Measurements from ENCODE around the gene RGS9. TPM values are rescaled to one million over a fixed set of nuclear protein-coding genes. Genes with fewer than 3 reads are reported as not detected.

The RGS9 gene
- polyA plus RNA-seq, 2 of the 4 experiments (the other 2 are of a cell fraction), result 6.9 to 14.3 TPM

GRCh38 chr17:65261682-65262636, 124.8 kb downstream of the RGS9 start:
- Histone ChIP-seq H3K27ac (no peak overlapping the region), H3K4me3 (no peak overlapping the region), H3K4me2 (no peak overlapping the region), H3K9me3 (peaks cover 6% of the 10 kb centered on the region; the same call in 1 of the 3 replicates), H3K4me1 (no peaks in the 10 kb centered on the region)
- TF ChIP-seq CBX8 (IDR thresholded peaks at IDR 0.05), result no peak
- ChIA-PET CTCF (interaction anchor here (0.7 to 2.4 kb wide), 4 partner anchors 16 to 903 kb away, joined by 3 to 10 read pairs (median 4); no protein-coding TSS in a partner anchor), POLR2A (no interaction called here)
- ATAC-seq (no peak), DNase-seq (ENCODE audit: low read depth in 1 of 2, low spot score in 1 of 2) (no peak), FAIRE-seq (no peak)
- 60% methylated on average over 8 of the region's 8 CpGs for WGBS (ENCODE audit: missing lambda C conversion rate)

DNA sequence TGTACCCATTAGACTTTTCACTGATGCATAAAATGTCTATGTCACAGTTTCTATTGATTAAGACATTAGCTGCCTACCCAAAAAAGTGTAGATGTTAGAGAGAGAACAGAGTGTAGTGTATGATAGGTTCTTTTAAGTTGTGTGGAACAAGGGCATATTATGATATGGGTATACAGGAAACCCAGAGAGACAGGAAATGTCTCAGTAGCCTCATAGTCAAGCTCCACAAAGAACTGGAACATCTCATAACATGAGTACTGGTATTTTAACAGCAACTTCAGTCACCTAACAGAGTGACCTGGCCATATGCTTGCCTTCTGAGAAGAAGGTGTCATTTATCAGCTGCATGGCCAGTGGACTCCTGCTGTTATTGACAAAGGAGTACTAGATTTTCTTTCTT, 128.1 kb downstream of the RGS9 start:
- ATAC-seq, result no peak
- Histone ChIP-seq H3K4me3 (no peak overlapping the region), H3K4me2 (no peak overlapping the region), H3K27ac (no peak overlapping the region), H3K9me3 (peaks cover 9% of the 10 kb centered on the region; the same call in 1 of the 3 replicates), H3K4me1 (no peaks in the 10 kb centered on the region)
- ChIA-PET POLR2A (no interaction called here), CTCF (interaction anchor here (1.2 to 3.6 kb wide), 3 partner anchors 11 to 33 kb away, joined by 4 to 17 read pairs (median 7); no protein-coding TSS in a partner anchor)
- TF ChIP-seq KDM1A (IDR thresholded peaks at IDR 0.05; ENCODE audit: low read depth) (no peak), BHLHE40 (IDR thresholded peaks at IDR 0.05; ENCODE audit: low read depth, low read length) (no peak), TFCP2L1 (CRISPR knock-in tag; IDR thresholded peaks at IDR 0.05) (no peak), CBX8 (IDR thresholded peaks at IDR 0.05) (no peak), MAZ (IDR thresholded peaks at IDR 0.05; ENCODE audit: borderline replicate concordance, low read depth, low read length) (no peak)
- TF ChIP-seq, protein P1, sequence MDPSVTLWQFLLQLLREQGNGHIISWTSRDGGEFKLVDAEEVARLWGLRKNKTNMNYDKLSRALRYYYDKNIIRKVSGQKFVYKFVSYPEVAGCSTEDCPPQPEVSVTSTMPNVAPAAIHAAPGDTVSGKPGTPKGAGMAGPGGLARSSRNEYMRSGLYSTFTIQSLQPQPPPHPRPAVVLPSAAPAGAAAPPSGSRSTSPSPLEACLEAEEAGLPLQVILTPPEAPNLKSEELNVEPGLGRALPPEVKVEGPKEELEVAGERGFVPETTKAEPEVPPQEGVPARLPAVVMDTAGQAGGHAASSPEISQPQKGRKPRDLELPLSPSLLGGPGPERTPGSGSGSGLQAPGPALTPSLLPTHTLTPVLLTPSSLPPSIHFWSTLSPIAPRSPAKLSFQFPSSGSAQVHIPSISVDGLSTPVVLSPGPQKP (IDR thresholded peaks at IDR 0.05; ENCODE audit: low read depth, low read length), result no peak
- DNase-seq (ENCODE audit: low read depth in 1 of 2, low spot score in 1 of 2), result no peak
- FAIRE-seq, result no peak

DNA sequence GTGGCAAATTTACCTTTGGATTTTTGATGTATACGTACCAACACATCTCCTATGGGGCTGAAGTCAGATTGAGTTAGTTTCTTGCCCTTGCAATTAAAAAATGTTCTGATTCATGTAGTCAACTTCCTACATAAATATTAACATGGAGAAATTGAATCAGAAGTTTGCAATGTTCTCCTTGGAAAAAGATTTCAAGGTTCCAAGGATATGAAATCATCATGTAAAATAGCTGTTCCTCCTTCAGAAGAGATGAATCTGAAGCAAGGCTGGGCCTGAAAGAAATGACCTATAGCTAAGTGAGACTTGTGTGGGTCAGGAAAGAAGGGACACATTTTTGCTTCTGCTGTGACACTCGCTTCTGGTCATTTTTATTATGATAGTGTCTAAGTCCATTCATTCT, 131.7 kb downstream of the RGS9 start:
- FAIRE-seq (no peak), ATAC-seq (no peak), DNase-seq (ENCODE audit: low read depth in 1 of 2, low spot score in 1 of 2) (no peak)
- Histone ChIP-seq H3K4me3 (no peak overlapping the region), H3K4me1 (no peaks in the 10 kb centered on the region), H3K9me3 (peaks cover 9% of the 10 kb centered on the region; the same call in 1 of the 3 replicates), H3K4me2 (no peak overlapping the region), H3K27ac (no peak overlapping the region)
- 59% methylated on average over 2 of the region's 2 CpGs for whole genome bisulfite sequencing (ENCODE audit: missing lambda C conversion rate)
- no peak for TF ChIP-seq ZSCAN20 (CRISPR knock-in tag; IDR thresholded peaks at IDR 0.05)
- no peak for TF ChIP-seq CBX8 (IDR thresholded peaks at IDR 0.05)
- no peak for TF ChIP-seq RFX5 (IDR thresholded peaks at IDR 0.05)
- TF ChIP-seq HDAC2 (IDR thresholded peaks at IDR 0.05), result no peak
- TF ChIP-seq KDM1A (IDR thresholded peaks at IDR 0.05; ENCODE audit: low read depth), result no peak
- TF ChIP-seq SMC3 (IDR thresholded peaks at IDR 0.05), result no peak
- no peak for TF ChIP-seq USF2 (IDR thresholded peaks at IDR 0.05)
- TF ChIP-seq RCOR1 (IDR thresholded peaks at IDR 0.05; ENCODE audit: low read depth, low read length), result no peak
- TF ChIP-seq NFE2L2 (conservative IDR thresholded peaks at IDR 0.05; ENCODE audit: low read length), result no peak
- ChIA-PET POLR2A (no interaction called here), CTCF (interaction anchor here (0.8 to 2.2 kb wide), 6 partner anchors 9 to 890 kb away, joined by 3 to 11 read pairs (median 4); no protein-coding TSS in a partner anchor)

DNA sequence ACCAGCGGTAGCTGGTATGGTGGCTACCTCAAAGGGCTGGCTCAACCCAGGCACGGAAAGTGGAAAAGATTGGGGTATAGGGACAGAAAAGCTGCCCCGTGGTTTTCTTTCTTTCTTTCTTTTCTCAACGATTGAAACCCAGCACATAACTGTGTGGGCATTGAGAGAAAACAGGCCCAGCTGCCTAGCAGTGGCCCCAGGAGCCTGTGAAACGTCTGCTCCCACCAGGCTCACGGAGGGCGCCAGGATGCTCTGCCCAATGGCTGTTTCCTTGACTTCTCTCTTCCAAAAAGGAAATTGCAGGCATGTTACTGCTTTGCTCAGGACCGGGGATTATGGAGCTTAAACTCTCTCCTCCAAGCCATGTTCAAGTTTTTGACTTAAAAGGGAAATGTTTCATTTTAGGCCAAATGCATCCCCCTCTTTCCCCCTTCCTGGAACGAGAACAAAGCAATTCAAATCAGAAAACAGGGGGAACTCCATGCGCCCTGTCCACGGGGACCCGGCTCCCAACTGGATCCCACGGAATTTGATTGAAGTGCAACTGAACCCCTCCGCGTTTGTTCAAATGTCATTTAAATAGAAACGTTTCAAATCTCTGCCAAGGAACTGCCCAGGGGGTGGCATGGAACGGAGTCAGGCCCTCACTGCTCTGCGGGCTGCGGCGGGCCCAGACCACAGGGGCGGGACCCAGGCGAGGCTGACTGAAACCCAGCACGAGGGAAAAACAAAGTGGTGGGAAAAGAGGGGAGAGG, 133.5 kb downstream of the RGS9 start:
- Histone ChIP-seq H3K4me1 (no peaks in the 10 kb centered on the region), H3K4me3 (no peak overlapping the region), H3K27ac (no peak overlapping the region), H3K4me2 (no peak overlapping the region), H3K9me3 (peaks cover 9% of the 10 kb centered on the region; the same call in 1 of the 3 replicates)
- CTCF ChIA-PET, result interaction anchor here (0.6 to 1.7 kb wide), 3 partner anchors 24 to 1197 kb away, joined by 3 to 5 read pairs (median 5); no protein-coding TSS in a partner anchor
- POLR2A ChIA-PET, result no interaction called here
- WGBS (ENCODE audit: missing lambda C conversion rate), result 68% methylated on average over 23 of the region's 23 CpGs
- DNase-seq (ENCODE audit: low read depth in 1 of 2, low spot score in 1 of 2) (no peak), FAIRE-seq (no peak), ATAC-seq (no peak)
- TF ChIP-seq, protein P1 (IDR thresholded peaks at IDR 0.05; ENCODE audit: low read depth, low read length), result no peak
- TF ChIP-seq CEBPB (IDR thresholded peaks at IDR 0.05), result no peak
- no peak for TF ChIP-seq CBX2 (IDR thresholded peaks at IDR 0.05; ENCODE audit: borderline replicate concordance, low read depth)
- TF ChIP-seq, protein P2, sequence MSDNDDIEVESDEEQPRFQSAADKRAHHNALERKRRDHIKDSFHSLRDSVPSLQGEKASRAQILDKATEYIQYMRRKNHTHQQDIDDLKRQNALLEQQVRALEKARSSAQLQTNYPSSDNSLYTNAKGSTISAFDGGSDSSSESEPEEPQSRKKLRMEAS (IDR thresholded peaks at IDR 0.05), result no peak
- TF ChIP-seq TP53 (CRISPR knock-in tag; IDR thresholded peaks at IDR 0.05), result no peak
- TF ChIP-seq POLR2AphosphoS2 (conservative IDR thresholded peaks at IDR 0.05; ENCODE audit: low read length), result no peak
- TF ChIP-seq, protein P3, sequence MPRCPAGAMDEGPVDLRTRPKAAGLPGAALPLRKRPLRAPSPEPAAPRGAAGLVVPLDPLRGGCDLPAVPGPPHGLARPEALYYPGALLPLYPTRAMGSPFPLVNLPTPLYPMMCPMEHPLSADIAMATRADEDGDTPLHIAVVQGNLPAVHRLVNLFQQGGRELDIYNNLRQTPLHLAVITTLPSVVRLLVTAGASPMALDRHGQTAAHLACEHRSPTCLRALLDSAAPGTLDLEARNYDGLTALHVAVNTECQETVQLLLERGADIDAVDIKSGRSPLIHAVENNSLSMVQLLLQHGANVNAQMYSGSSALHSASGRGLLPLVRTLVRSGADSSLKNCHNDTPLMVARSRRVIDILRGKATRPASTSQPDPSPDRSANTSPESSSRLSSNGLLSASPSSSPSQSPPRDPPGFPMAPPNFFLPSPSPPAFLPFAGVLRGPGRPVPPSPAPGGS (IDR thresholded peaks at IDR 0.05), result no peak
- TF ChIP-seq HDAC2 (IDR thresholded peaks at IDR 0.05), result no peak
- TF ChIP-seq E2F6 (IDR thresholded peaks at IDR 0.05; ENCODE audit: borderline replicate concordance, low read depth), result no peak
- no peak for TF ChIP-seq BHLHE40 (IDR thresholded peaks at IDR 0.05; ENCODE audit: low read depth, low read length)
- TF ChIP-seq KDM5A (IDR thresholded peaks at IDR 0.05), result no peak
- no peak for TF ChIP-seq NPAS2 (CRISPR knock-in tag; IDR thresholded peaks at IDR 0.05; ENCODE audit: borderline replicate concordance)

Data from A549 (cell line).